HK-2 (cell line): ENCODE results near the gene EPHB1.
A peak's percentile ranks its signal among the peaks of the same experiment; 100 is the strongest.

Experiments
- DNase-seq: peaks from one replicate; pipeline ENCODE4 v3.0.0-alpha.2; 2018; ENCODE audit not compliant: unreplicated experiment

The EPHB1 gene

DNA sequence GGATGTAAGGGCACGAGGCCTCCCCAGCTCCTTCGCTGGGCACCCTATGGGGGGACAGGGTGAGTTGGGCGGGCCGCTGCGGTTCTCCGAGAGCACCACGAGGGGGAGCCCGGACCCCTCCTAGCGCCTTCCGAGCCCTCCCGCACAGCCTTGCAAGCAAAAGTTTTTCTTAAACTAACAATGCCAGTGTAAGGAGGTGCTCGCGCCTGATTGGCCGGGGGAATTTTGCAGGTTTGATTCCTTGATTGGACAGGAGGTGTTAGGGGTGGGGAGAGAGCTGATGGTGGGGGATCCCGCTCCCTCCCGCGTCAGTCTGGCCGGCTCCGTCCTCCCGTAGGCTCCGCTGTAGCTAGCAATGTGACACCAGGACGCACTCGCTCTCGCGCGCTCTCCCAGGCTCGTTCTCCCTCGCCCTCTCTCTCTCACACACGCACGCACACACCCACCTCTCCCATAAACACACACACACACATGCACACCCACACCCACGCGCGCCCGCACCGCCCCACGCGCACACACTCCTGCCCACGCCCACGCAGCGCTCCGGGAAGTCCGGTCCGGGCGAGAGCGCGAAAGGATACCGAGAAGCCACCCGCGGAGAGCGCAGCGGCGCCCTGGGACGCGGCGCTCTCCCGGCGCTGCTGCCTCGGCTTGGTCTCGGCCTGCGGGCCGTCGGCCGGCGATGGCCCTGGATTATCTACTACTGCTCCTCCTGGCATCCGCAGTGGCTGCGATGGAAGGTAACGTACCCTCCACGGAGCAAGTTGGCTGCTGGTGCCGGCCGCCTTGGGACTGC, at the start of gene EPHB1:
Gene EPHB1 (plus strand): TSS at position 311 of the 796 bp plus-strand sequence.
- DNase-seq: peak; percentile 95

DNA sequence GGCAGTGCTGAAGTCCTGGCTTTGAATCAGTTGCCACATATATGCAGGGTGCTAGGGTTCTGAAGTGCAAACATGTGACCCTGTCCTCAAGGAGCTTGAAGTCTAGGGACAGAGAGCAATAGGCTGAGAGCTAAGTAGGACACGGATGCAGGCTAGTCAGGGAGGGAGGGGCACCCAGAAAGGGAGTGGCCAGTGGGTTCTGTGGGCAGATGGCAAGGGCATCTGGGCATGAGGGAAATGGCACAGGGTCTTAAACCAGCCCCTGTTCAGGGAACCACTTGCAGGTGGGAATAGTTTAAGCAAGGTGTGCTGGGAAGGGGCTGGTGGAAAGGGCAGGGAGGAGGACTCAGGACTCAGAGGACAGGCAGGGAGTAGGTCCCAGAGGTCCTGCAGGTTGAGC, 46.4 kb upstream of the EPHB1 start:
- no peak for DNase-seq

DNA sequence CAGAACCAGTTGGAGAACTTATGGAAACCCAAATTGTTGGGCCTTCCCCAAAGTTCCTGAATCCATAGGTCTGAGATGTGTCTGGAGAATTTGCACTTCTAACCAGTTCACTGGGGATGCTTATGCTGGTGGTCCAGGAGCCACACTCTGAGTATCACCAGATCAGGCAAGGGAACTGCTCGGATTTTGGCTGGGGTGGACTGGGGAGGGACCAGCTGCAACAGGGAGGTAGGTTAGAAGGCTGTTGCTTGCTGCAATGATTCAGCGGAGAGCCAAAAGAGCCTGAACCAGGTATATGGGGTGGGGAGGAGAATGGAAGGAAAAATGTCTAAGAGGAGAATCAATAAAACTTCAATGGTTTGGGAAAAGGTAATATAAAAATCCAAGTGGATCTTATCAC, 45.9 kb upstream of the EPHB1 start:
- no peak for DNase-seq

DNA sequence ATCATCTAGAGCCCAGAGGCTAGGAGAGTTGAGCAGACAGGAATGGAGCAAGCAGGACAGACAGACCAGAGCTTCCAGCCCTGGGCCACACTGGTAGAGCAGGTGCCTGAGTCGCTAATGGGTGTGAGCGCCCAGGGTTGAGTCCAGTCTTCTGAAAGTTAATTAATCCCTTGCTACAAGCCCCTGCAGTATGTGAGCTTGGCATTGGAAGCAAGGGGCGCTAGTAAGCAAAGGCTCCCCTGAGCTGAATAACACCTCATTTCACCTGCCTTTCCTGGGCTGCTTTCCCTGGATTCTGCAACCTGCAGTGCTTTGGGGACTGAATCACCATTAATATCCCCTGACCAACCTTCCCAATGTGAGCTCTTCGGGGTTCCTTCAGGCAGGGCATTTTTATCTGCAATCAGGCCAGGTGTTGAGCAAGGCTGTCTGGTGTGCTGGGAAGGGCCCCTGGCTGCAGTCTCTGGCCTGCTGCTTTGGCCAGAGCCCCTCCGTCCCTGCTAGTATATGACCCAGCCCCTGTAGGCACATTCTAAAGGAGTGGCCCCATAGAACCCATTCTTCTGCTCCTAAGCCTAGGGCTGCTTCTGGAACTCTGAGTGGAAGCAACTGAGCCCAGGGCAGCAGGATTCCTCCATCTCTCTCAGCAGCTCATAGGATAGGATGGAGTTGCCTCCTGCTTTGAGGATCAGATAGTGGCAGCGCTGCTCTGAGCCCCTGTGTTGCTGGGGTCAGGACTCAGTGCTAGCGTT, 45.1 kb upstream of the EPHB1 start:
- DNase-seq: no peak

DNA sequence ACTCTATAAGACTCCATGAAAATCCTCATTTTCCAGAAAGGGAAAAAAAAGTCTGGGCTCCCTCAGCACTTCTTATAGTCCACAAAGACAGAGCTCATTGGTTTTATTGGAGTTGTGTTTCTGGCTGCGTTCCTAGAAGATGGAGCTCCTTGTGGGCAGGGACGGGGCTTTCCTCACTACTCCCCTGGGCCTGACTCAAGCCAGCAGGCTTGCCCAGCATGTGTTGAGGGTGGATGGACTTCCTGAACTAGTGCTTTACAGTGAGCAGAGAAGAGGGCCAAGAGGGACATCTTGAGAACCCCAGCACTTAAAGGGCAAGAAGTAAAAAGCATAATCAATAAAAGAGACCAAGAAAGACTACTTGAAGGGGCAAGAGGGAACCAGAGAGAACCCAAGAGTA, 43.2 kb upstream of the EPHB1 start:
- no peak for DNase-seq

DNA sequence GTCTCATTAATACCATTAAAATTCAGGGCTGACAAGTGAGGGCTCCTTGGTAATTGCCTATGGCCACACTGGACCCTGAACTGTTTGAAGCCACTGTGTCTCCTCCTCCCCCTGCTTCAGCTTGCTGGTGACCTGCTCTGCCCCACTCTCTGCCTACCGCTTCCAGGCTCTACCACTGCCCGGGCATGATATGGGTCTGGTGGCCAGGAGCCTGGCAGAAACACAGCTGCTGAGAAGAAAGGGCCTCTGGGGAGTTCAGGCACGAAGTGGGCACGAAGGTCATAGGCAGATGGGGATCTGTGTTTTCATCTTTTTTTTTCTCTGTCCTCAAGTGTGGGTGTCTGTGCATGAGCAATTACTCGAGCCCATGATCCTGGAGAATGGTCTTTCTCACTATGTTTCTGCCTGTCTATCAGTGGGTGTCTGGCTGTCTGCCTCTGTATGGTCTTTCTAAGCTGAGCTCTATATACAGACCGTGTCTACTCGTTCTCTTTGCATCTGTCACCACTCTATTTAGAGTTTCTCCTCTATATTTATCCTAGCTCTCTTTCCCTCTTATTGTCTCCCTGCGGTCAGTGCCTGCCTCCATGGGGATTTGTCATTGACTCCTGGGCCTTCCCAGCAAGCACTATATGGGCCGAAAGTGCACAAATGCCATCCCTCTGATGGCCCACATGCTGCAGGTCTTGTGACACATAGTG, 42.1 kb upstream of the EPHB1 start:
- no peak for DNase-seq

DNA sequence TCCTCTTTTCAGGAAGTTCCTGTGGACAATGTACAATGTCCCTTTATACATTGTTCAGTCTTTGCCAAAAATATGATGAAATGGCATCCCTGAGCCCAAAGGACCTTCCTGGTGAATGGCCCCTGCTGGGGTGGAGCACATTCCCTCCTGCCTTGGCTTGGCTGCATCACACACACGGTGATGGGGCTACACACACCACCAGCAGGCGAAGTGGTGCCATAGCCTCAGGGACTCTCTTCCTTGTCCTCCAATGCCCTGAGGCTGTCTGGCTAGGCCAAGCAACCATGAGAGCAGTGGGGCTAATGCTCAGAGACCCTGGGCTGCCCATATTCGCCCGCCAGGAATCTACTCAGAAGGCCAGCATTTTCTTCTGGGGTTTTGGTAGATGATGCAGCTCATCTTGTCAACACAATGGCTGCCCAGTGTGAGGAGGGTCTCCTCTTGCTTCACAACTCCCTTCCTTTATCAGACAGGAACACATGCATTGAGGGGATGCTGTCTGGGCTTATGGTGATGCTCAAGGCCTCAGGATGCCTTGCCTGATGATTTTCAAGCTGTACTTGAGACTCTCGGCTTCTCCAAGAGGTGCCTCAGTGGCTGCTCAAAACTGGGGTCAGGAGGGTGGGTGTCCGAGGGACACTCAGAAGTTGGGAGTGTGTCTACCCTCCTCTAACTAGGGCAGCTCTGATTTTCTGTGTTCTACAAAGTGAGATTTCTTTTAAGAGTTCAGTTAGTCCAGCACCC, 40.9 kb upstream of the EPHB1 start:
- no peak for DNase-seq

DNA sequence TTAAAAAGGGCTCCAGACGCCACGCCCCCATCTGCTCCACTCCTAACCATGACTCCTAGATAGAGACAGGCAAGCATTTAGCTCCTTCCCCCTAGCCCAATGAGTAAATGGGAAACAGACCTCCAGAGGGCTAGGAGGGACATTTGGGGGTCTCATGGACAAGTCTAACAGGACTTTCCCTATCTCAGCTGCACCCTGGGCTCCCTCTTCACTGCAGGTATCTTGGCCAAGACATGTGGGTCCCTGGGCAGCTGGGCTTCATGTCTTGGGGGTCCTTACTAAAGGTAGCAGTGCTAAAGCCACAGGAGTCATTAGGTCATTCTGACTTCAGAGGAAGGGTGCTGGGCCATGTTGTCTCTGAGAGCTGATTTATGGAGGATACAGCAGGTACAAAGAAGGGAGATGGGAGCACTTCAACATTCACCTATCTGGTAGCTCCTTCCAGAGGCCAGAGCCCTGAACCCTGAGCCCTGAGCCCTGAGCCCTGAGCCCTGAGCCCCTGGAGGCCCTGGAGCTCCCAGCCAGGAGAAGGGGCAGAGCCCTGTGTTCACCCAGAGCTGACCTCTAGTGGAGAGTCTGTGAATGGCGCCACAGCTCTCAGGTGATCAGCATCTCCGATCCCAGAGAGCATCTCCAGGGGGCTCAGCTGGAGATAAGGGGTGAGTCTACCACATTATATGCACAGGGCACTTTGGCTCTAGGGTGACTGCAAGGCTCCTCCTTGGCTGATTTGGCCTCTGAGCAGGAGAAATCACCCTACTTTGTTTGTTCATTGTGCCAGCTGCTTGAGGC, 40.1 kb upstream of the EPHB1 start:
- peak; percentile 52 for DNase-seq

DNA sequence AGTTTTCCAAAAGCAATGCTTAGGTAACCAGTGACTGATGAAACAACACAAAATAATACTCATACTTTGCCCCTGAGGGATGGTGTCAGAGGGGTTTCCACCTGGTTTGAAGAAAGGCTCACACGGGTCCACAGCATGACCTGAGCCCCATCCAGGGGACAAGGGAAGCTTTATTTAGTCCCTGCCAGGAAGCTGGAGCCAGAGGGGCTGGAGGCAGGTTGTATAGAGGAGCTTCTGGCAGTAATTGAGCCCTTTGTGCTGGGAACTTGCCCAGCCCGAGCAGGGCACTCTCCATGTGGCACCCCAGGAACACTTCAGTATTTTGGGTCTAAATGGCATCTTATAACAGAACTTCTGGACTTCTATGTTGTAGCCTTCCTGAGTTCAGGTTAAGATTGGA, 39.2 kb upstream of the EPHB1 start:
- no peak for DNase-seq

DNA sequence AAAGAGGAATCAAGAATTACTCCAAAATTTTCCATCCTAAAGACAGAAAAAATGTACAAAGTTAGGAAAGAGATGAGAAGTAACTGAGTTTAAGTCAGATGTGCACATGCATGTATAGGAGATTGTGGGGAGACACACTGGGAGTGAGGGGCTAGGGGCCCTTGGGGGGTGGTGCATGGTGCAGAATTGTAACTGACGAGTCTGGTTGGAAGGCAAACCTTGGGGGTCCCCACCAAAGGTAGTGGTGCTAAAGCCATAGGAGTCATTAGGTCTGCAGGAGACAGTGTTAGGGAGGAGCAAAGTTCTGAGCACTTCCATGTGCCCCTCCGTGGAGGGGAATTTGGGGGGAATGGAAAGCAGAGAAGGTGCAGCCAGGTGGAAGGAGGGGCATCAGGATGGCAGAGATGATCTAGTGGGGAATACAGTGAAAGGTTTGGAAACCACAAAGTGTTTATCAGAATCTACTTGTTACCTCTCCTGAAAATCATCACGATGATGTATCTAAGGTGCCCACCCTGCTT, 37.5 kb upstream of the EPHB1 start:
- DNase-seq: no peak

DNA sequence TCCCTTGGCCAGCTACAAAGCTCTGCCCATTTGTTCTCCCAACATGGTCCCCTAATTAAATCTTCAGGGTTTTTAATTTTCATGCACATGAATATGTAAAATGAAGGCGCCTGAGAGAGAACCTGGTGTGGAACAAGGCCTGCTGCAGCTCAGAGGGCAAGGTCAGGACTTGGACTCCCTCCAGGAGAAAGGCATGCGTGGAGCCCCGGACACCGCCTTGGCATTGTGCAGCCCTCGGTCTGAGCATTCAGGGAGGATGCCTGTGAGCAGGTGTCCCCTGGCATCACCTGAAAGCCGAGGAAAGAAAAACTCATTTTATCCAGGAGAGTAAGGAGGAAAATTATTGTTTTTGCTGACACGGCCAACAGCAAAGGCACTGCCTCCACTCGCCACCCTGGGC, 33.8 kb upstream of the EPHB1 start:
- DNase-seq: no peak

DNA sequence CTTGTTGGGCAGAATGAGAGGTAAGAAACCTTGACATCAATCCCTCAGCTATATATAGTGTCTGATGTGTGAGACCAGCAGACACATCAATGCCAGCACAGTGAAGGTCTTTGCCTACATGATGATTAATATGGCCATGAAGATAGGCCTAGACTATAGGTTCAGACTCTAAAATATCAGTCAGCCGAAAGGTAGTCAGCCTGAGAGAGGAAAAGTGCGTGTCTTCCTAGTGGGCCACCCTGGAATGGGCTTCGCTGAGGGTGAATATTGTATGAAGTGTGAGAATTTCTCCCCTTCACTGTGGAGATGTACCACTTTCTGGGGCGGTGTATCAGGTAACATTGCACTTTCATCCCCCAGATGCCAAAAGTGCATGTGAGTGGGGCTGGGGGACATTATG, 33.0 kb upstream of the EPHB1 start:
- no peak for DNase-seq

DNA sequence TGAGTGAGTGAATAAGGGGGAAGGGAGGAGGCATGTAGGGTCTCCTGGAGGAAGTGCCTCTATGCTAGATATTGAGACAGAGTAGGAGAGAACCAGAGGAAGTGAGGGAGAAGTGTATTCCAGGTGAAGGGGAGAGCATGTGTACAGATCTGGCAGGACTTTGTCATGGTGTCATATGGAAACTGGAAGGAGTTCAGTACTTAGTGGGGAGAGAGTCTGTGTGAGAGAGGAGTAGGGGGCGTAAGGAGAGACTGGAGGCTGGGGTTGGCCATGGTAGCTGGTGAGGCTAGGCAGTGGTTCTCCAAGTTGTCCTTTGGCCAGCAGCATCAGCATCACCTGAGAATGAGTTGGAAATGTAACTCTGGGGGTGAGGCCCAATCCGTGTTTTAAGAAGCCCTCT, 29.6 kb upstream of the EPHB1 start:
- no peak for DNase-seq

DNA sequence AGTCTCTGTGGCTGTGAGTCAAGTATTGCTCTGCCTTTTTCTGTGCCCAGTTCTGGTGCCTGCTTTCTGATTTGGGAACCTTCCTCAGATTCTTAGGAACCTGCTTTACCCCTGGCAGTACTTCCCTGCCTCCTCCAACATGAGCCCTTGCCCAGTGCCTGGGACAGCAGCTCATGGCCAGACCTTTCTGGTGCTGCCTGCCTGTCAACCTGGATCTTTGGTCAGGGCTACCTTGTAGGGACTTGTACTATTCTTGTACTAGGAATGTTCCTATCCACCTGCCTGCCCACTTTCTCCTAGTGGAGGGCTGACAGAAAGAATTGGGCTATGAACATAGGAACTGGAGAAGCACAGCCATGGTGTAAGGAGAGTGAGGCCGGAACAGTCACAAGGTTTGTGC, 28.8 kb upstream of the EPHB1 start:
- no peak for DNase-seq

DNA sequence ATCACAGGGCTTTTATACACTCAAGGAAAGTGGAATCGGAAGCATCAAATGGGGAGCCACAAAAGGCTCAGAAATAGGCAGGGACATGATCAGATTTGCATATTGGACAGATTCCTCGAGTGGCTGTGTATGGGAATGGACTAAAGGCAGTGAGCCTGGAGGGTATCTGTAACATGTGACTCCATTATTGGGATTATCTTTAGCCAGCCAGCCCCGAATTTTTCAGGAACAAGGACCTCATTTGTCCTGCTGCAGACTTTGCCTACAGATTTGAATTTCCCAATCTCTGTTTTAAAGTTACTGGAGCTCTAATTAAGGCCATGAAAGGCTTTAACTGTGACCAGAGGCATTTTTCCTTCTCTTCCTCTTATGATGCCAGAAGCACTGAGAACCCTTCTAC, 26.9 kb upstream of the EPHB1 start:
- no peak for DNase-seq

DNA sequence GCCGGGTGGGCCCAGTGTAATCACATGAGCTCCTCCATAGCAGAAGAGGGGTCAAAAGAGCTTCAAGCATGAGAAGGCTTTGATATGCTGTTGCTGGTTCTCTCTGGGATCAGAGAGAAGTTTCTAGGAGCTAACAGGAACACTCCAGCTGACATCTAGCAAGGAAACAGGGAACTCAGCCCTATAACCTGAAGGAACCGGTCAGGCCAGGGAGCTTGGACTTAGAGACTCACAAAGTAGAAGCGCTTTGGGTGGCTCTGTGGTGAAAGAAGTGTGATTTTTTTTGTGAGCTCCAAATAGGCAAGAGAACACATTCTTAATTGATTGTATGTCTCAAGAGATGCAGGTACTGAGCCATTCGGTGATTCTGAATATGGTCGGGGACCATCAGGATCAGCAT, 26.2 kb upstream of the EPHB1 start:
- no peak for DNase-seq

DNA sequence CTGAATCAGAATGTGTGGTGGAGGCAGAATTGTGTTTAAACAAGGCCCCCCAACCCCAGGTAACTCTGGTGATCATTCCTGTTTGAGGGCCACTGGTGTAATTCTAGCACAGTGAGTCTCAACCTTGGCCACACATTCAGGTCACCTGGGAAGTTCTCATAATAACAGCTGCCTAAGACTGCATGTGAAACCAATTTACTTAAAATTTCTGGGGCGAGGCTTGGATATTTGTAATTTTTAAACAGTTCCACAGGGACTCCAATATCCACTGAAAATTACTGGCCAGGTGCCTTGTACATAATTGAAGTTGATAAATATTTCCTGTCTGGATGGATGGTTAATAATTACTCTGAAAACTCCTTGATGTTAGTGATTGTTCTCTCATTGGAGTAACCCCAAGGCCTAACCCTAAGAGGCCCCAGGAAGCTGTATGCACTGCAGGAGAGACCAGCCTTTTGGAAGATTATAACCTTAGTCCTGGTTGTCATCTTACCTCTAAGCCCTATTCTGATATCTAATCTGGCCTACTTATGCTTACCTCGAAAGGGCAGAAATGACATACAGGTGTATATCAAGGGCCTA, 25.7 kb upstream of the EPHB1 start:
- DNase-seq: no peak

DNA sequence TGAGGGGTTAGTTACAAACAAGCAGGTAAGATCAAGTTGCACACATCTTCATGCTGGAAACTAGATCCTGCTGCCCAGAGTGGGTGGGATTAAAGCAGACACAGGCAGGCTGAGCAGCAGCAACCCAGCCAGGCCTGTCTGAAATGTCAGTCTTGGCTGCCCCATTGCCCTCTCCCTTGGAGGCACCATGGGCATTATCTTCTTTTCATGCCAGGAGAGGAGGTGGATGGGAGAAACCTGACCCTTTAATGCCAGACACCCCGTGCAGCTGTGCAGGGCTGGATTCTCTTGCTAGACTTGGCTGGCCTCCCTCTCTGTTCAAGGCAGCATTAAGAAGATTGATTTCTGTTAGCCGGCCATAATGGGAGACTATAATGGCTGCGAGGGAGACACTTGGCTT, 23.0 kb upstream of the EPHB1 start:
- DNase-seq: no peak

DNA sequence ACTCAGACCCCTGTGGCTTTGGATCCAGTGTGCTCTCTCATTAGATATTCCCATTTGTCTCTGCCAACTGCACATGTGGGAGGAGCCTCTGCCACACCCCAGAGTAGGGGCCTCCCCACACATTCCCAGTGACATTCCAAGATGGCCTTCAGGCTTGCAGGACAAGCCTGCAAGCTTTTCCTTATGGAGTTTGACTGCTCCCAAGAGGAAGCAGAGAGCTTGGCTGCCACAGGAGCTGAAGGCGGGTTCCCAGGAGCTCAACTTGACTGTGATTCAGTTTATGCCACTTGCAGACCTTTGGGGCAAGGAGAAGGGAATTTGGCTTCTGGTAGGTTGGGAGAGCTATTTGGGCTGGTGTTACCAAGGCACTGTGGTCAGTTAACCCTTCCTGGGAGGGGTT, 22.5 kb upstream of the EPHB1 start:
- DNase-seq: no peak

DNA sequence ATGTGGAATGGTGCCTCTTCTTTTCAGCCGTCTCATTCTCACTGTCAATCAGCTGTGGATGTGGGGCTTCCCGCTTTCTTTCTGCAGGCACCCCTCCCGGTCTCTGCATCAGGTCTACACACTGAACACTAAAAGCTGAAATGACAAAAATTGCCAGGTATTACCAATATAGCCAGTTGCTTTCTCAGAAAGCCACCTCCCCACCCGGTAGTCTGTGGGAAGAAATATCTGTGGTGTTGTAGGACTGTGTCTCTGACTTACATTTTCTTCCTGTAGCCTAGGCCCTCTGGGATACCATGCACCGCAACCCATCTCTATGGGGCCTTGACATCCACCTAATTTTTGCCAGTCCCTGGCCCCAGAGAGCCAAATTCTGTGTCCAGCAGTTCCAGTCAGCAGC, 19.2 kb upstream of the EPHB1 start:
- no peak for DNase-seq

DNA sequence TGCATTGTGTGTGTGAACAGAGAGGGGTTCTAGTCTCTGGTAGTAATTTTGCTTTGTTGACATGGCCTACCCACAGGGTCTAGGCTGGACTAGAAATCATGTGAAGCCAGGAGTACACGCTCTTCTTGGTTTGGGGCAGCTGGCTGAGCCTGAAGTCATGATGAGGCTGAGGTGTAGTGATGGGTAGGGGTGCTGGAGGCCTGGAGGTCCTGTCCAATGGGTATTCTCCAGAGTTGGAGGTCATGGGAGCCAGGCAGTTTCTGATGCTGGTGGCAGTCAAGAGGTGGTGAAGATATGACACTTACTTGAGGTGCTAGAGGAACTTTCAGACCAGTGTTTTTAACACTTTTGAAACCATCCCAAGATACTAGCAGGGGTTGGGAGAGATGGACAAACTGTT, 18.5 kb upstream of the EPHB1 start:
- no peak for DNase-seq
